Measurements from ENCODE around the gene LAT. TPM values are rescaled to one million over a fixed set of nuclear protein-coding genes. Genes with fewer than 3 reads are reported as not detected.
"Not testable (repeated sequence)": the region's sequence is repeated elsewhere in the genome, so short reads cannot be mapped to it uniquely, and the experiment has no call there.

The LAT gene
- polyA plus RNA-seq (2013, experiment 1 of 4) = 3.3 TPM
- 3.8 TPM for polyA plus RNA-seq (2013, experiment 2 of 4)
- polyA plus RNA-seq (2013, experiment 3 of 4) = 5.1 TPM
- 5.3 TPM for polyA plus RNA-seq (2013, experiment 4 of 4)

- Histone ChIP-seq H3K27me3 (ENCODE audit: control insufficient read depth, insufficient read depth, low read length, poor library complexity, severe bottlenecking) (no peaks in the 10 kb centered on the region), H3K9me3 (ENCODE audit: control insufficient read depth, low read length) (no peaks in the 10 kb centered on the region), H3K4me3 (ENCODE audit: insufficient read depth, low read depth, low read length) (no peak within 1 kb of the TSS), H3K27ac (ENCODE audit: insufficient read depth, low read depth, low read length, poor library complexity, severe bottlenecking) (no peak within 1 kb of the TSS), H3K4me1 (ENCODE audit: control insufficient read depth, insufficient read depth, low read length) (no peaks in the 10 kb centered on the region), H3K36me3 (ENCODE audit: control insufficient read depth, insufficient read depth, low read length) (peaks cover 11% of the 10 kb centered on the region)
- 90 to 93% methylated on average over 24 of the region's 24 CpGs for WGBS, 2 experiments
Observed at GRCh38 chr16:28984619-28985135, at the start of gene LAT. Gene LAT, plus strand, starts transcription at chr16:28985052. Its CDS starts 366 bp downstream, at chr16:28985418.

- no peak overlapping the region for H3K27ac ChIP-seq (ENCODE audit: insufficient read depth, low read depth, low read length, poor library complexity, severe bottlenecking)
- H3K9me3 ChIP-seq (ENCODE audit: control insufficient read depth, low read length) = no peaks in the 10 kb centered on the region
- peaks cover 4% of the 10 kb centered on the region for H3K4me1 ChIP-seq (ENCODE audit: control insufficient read depth, insufficient read depth, low read length)
- no peaks in the 10 kb centered on the region for H3K27me3 ChIP-seq (ENCODE audit: control insufficient read depth, insufficient read depth, low read length, poor library complexity, severe bottlenecking)
- H3K36me3 ChIP-seq (ENCODE audit: control insufficient read depth, insufficient read depth, low read length) = no peaks in the 10 kb centered on the region
- no peak overlapping the region for H3K4me3 ChIP-seq (ENCODE audit: insufficient read depth, low read depth, low read length)
- WGBS, 2 experiments = 91 to 94% methylated on average over 4 of the region's 4 CpGs
Observed at GRCh38 chr16:28935346-28935745, 49.5 kb upstream of the LAT start.

GRCh38 chr16:28935924-28936783 lies 48.7 kb upstream of the LAT start:
- H3K27me3 ChIP-seq (ENCODE audit: control insufficient read depth, insufficient read depth, low read length, poor library complexity, severe bottlenecking) = no peaks in the 10 kb centered on the region
- H3K36me3 ChIP-seq (ENCODE audit: control insufficient read depth, insufficient read depth, low read length) = no peaks in the 10 kb centered on the region
- H3K4me1 ChIP-seq (ENCODE audit: control insufficient read depth, insufficient read depth, low read length) = no peaks in the 10 kb centered on the region
- no peak overlapping the region for H3K27ac ChIP-seq (ENCODE audit: insufficient read depth, low read depth, low read length, poor library complexity, severe bottlenecking)
- no peak overlapping the region for H3K4me3 ChIP-seq (ENCODE audit: insufficient read depth, low read depth, low read length)
- no peaks in the 10 kb centered on the region for H3K9me3 ChIP-seq (ENCODE audit: control insufficient read depth, low read length)
- WGBS, 2 experiments = 84 to 88% methylated on average over 36 of the region's 36 CpGs

GRCh38 chr16:28936784-28937155 lies 48.1 kb upstream of the LAT start:
- H3K9me3 ChIP-seq (ENCODE audit: control insufficient read depth, low read length) = no peaks in the 10 kb centered on the region
- H3K27ac ChIP-seq (ENCODE audit: insufficient read depth, low read depth, low read length, poor library complexity, severe bottlenecking) = no peak overlapping the region
- no peaks in the 10 kb centered on the region for H3K27me3 ChIP-seq (ENCODE audit: control insufficient read depth, insufficient read depth, low read length, poor library complexity, severe bottlenecking)
- H3K36me3 ChIP-seq (ENCODE audit: control insufficient read depth, insufficient read depth, low read length) = no peaks in the 10 kb centered on the region
- no peaks in the 10 kb centered on the region for H3K4me1 ChIP-seq (ENCODE audit: control insufficient read depth, insufficient read depth, low read length)
- 94 to 96% methylated on average over 26 of the region's 26 CpGs for WGBS, 2 experiments
- H3K4me3 ChIP-seq (ENCODE audit: insufficient read depth, low read depth, low read length) = no peak overlapping the region

GRCh38 chr16:28937222-28937876 lies 47.5 kb upstream of the LAT start:
- no peak overlapping the region for H3K4me3 ChIP-seq (ENCODE audit: insufficient read depth, low read depth, low read length)
- H3K27ac ChIP-seq (ENCODE audit: insufficient read depth, low read depth, low read length, poor library complexity, severe bottlenecking) = no peak overlapping the region
- no peaks in the 10 kb centered on the region for H3K9me3 ChIP-seq (ENCODE audit: control insufficient read depth, low read length)
- 88 to 89% methylated on average over 14 of the region's 14 CpGs for WGBS, 2 experiments
- no peaks in the 10 kb centered on the region for H3K27me3 ChIP-seq (ENCODE audit: control insufficient read depth, insufficient read depth, low read length, poor library complexity, severe bottlenecking)
- no peaks in the 10 kb centered on the region for H3K4me1 ChIP-seq (ENCODE audit: control insufficient read depth, insufficient read depth, low read length)
- no peaks in the 10 kb centered on the region for H3K36me3 ChIP-seq (ENCODE audit: control insufficient read depth, insufficient read depth, low read length)

GRCh38 chr16:28938721-28939120 lies 46.1 kb upstream of the LAT start:
- H3K36me3 ChIP-seq (ENCODE audit: control insufficient read depth, insufficient read depth, low read length) = no peaks in the 10 kb centered on the region
- H3K4me3 ChIP-seq (ENCODE audit: insufficient read depth, low read depth, low read length) = no peak overlapping the region
- H3K4me1 ChIP-seq (ENCODE audit: control insufficient read depth, insufficient read depth, low read length) = no peaks in the 10 kb centered on the region
- H3K9me3 ChIP-seq (ENCODE audit: control insufficient read depth, low read length) = no peaks in the 10 kb centered on the region
- no peaks in the 10 kb centered on the region for H3K27me3 ChIP-seq (ENCODE audit: control insufficient read depth, insufficient read depth, low read length, poor library complexity, severe bottlenecking)
- H3K27ac ChIP-seq (ENCODE audit: insufficient read depth, low read depth, low read length, poor library complexity, severe bottlenecking) = no peak overlapping the region
- WGBS, 2 experiments = 84 to 85% methylated on average over 7 of the region's 7 CpGs

- 90 to 91% methylated on average over 7 of the region's 7 CpGs for WGBS, 2 experiments
- not testable (repeated sequence) for H3K27ac ChIP-seq (ENCODE audit: insufficient read depth, low read depth, low read length, poor library complexity, severe bottlenecking)
Observed at GRCh38 chr16:28939825-28940224, 45.0 kb upstream of the LAT start.

GRCh38 chr16:28943281-28943680 lies 41.6 kb upstream of the LAT start:
- Histone ChIP-seq H3K4me1 (ENCODE audit: control insufficient read depth, insufficient read depth, low read length) (no peaks in the 10 kb centered on the region), H3K27ac (ENCODE audit: insufficient read depth, low read depth, low read length, poor library complexity, severe bottlenecking) (no peak overlapping the region), H3K27me3 (ENCODE audit: control insufficient read depth, insufficient read depth, low read length, poor library complexity, severe bottlenecking) (no peaks in the 10 kb centered on the region), H3K4me3 (ENCODE audit: insufficient read depth, low read depth, low read length) (no peak overlapping the region), H3K9me3 (ENCODE audit: control insufficient read depth, low read length) (no peaks in the 10 kb centered on the region), H3K36me3 (ENCODE audit: control insufficient read depth, insufficient read depth, low read length) (no peaks in the 10 kb centered on the region)

More at GRCh38 chr16:28939825-28940224, 45.0 kb upstream of the LAT start:
- not testable (repeated sequence) for H3K9me3 ChIP-seq (ENCODE audit: control insufficient read depth, low read length); H3K4me3 ChIP-seq (ENCODE audit: insufficient read depth, low read depth, low read length); H3K36me3 ChIP-seq (ENCODE audit: control insufficient read depth, insufficient read depth, low read length); H3K27me3 ChIP-seq (ENCODE audit: control insufficient read depth, insufficient read depth, low read length, poor library complexity, severe bottlenecking); H3K4me1 ChIP-seq (ENCODE audit: control insufficient read depth, insufficient read depth, low read length)

- no peak overlapping the region for H3K27ac ChIP-seq (ENCODE audit: insufficient read depth, low read depth, low read length, poor library complexity, severe bottlenecking)
- no peaks in the 10 kb centered on the region for H3K9me3 ChIP-seq (ENCODE audit: control insufficient read depth, low read length)
- H3K4me3 ChIP-seq (ENCODE audit: insufficient read depth, low read depth, low read length) = no peak overlapping the region
- no peaks in the 10 kb centered on the region for H3K4me1 ChIP-seq (ENCODE audit: control insufficient read depth, insufficient read depth, low read length)
- H3K27me3 ChIP-seq (ENCODE audit: control insufficient read depth, insufficient read depth, low read length, poor library complexity, severe bottlenecking) = no peaks in the 10 kb centered on the region
- H3K36me3 ChIP-seq (ENCODE audit: control insufficient read depth, insufficient read depth, low read length) = no peaks in the 10 kb centered on the region
- 85 to 90% methylated on average over 4 of the region's 4 CpGs for WGBS, 2 experiments
Observed at GRCh38 chr16:28946681-28947080, 38.2 kb upstream of the LAT start.

Data from ectodermal cell (in vitro differentiated cells).